Stimulated activated CD4-positive, alpha-beta T cell treated with anti-CD3 and anti-CD28 coated beads, Interleukin-4, amount 100 ng/mL, for 4 hours (primary cell): ENCODE results near the gene POC5.
"Not testable (repeated sequence)": the region's sequence is repeated elsewhere in the genome, so short reads cannot be mapped to it uniquely, and the experiment has no call there.

ENCODE experiments used
- DNase-seq, 2 experiments: peaks; one replicate each; pipeline ENCODE4 v3.0.0-alpha.2; 2020

The POC5 gene, protein sequence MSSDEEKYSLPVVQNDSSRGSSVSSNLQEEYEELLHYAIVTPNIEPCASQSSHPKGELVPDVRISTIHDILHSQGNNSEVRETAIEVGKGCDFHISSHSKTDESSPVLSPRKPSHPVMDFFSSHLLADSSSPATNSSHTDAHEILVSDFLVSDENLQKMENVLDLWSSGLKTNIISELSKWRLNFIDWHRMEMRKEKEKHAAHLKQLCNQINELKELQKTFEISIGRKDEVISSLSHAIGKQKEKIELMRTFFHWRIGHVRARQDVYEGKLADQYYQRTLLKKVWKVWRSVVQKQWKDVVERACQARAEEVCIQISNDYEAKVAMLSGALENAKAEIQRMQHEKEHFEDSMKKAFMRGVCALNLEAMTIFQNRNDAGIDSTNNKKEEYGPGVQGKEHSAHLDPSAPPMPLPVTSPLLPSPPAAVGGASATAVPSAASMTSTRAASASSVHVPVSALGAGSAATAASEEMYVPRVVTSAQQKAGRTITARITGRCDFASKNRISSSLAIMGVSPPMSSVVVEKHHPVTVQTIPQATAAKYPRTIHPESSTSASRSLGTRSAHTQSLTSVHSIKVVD

GRCh38 chr5:75717082-75717922, at the start of gene POC5:
Gene POC5, minus strand, starts transcription at chr5:75717437. Its CDS starts 4,500 bp downstream, at chr5:75712937.
- peak; percentile 97 to 98 for DNase-seq

- no peak for DNase-seq
Measured at GRCh38 chr5:75758116-75758515, 40.9 kb upstream of the POC5 start.

- no peak for DNase-seq
Measured at GRCh38 chr5:75756981-75757380, 39.7 kb upstream of the POC5 start.

- DNase-seq = no peak
Measured at GRCh38 chr5:75756211-75756610, 39.0 kb upstream of the POC5 start.

DNA sequence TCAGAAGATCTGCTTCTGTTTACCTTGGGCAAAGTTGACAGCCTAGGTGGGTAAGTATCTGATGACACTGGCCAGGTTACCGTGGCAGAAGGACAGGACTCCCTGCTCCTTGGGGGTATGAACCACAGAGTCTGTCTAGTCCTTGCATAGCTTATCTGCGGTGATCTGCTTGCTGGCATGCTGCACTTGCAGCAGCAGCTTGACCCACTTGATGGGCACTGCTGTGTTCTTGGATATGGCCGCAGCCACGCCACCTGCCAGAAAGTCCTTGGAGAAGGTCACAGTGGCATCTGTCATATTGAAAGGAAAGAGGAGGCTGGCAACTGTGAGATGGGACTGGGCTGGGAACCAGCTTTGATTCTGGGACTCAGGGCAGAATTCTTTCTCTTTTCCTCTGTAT, 35.9 kb upstream of the POC5 start:
- no peak for DNase-seq

DNA sequence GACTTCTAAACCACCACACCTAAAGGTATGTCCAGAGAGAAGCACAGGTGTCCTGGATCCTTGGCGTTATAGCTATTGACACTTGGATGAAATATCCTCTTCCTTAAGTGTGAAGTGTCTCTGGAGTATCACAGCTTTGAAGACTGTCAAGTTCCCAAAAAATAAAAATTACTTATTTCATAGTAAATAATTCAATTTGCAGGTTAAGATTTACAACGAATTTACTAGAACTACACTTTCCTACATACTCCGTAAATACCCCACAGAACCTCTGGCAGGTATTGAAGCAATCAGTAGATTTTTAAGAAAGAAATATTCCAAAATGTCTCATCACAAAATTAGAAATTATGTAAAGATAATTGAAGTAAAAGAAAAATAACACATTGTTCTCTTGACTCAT, 27.1 kb upstream of the POC5 start:
- no peak for DNase-seq

DNA sequence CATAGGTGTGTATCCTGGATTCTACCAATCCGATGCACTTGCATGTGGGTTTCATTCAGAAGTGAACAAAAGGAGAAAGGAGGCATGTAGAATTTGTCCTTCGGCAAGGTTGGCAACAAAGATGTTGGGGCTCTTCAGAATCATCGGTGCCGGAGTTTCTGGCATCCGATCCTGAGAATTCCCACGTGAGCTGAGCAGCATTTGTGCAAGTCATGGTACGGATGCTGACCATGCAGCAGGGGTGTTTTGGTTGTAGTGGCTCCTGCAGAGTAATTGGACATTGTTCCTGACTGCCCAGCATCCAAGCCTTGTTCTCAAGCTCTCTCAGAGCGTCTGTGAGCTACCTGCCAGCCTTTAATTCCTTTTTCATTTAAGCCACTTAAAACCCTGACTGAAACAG, 19.0 kb upstream of the POC5 start:
- no peak for DNase-seq

GRCh38 chr5:75734913-75735789, 17.9 kb upstream of the POC5 start:
- DNase-seq = no peak

DNA sequence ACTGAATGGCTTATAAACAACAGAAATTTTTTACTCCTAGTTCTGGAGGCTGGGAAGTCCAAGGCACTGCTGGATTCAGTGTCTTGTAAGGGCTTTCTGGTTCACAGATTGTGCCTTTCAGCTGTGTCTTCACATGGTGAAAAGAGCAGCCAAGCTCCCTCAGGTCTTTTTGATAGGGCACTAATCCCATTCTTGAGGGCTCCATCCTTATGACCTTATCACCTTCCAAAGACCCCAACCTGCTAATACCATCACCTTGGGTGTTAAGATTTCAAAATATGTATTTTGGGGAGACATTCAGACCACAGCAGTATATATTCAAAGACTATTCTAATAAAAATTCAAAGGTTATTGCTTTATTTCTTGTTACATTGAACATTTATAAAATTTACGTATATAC, 16.5 kb upstream of the POC5 start:
- no peak for DNase-seq

GRCh38 chr5:75731515-75731914, 14.3 kb upstream of the POC5 start:
- not testable (repeated sequence) for DNase-seq

DNA sequence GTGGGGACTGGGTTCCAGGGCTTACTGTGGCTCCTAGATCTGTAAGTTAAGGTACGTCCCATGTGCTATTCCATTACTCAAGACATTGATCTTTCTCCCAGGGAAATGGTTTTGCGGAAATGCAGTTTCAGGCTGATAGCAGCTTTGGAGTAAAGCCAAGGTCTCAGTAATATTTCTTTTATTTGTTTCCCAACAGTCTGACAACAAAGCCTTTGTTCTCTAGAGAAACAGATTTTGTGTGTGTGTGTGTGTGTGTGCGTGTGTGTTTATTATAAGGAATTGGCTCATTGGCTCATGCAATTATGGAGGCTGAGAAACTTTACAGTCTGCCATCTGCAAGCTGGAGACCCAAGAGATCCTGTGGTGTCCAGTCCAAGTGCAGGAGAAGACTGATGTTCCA, 12.1 kb upstream of the POC5 start:
- DNase-seq = no peak

DNA sequence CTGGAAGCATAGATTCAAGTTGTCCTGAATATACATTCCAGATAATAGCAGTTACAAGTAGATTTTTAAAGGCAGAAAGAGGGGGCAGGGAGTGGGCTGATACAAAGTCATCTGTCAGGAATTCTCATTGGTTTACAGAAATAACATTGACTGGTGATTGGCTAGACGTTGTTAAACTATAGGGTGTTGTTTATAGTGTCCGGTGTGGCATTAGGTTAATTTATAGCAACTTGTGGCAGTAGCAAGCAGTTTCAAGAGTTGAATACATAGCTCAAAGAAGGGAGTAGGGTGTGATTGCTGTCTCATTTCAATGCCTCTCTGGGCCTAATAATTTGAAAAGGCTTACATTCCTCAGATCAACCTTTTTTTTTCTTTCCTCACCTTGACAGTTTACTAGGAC, 10.7 kb upstream of the POC5 start:
- no peak for DNase-seq

DNA sequence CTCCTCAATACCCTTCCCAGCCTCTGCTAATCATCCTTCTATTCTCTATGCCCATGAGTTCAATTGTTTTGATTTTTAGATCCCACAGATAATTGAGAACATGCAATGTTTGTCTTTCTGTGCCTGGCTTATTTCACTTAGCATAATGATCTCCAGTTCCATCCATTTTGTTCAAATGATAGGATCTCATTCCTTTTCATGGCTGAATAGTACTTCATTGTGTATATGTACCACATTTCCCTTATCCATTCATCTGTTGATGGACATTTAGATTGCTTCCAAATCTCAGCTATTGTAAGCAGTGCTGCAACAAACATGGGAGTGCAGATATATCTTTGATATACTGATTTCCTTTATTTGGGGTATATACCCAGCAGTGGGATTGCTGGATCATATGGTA, 9.0 kb upstream of the POC5 start:
- not testable (repeated sequence) for DNase-seq

GRCh38 chr5:75723378-75723777, 6.1 kb upstream of the POC5 start:
- no peak for DNase-seq

GRCh38 chr5:75721573-75721972, 4.3 kb upstream of the POC5 start:
- no peak for DNase-seq

GRCh38 chr5:75720882-75721281, 3.6 kb upstream of the POC5 start:
- no peak for DNase-seq

DNA sequence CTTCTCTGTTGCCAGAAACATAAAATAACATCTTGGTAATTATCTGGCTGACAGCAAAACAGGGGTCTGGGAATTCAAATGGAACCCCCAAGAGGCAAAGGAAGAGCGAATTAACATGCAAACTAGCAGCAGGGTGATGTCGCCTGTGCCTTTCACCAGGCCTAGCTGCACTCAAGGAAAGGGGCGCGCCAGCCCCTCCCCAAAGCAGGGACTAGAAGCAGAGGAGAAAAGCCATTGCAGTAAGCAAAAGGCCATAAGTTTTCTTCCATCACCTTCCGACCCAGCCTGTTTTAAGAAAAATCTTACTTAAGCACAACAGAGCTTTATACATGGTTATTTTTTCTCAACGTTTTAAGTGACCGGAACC, 539 bp downstream of the POC5 start:
- peak in 1 of 2 experiments; percentile 5 for DNase-seq

DNA sequence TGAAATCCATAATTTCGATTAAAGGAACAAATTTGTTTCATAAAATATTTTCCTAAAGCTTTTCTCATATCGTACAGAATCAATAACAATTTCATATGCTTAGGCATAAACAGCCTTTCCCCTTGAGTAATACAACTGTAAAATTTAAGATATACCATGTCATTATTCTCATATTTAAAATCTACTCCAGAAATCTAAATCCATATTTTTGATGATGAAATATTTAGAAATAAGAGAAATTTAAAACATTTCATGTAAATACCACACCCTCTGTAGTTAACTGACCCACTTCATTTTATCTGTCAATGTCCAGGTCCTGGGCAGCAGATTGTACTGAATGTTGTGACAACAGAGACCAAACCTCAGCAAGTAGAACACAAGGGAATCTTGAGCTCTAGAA, 5.1 kb downstream of the POC5 start:
- DNase-seq = no peak

DNA sequence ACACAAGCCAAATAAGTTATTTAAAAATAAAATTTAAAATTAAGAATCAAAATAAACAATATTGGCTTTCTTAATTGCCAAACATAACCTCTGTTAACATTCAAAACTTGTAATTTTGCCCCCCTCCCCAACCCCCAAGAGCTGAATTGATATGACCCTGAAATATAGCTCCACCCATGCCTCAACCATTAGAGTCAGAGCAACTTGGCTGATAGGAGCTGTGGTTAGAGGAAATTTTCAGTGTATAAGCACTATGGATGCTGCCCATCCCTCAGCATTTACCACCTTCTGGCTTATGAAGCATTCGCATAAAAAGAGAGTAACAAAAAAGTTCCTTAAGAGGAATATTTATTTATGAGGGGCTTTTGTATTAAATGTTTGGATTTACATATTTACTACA, 6.1 kb downstream of the POC5 start:
- DNase-seq = no peak

- no peak for DNase-seq
Measured at GRCh38 chr5:75710637-75711036, 6.6 kb downstream of the POC5 start.

GRCh38 chr5:75707911-75708509, 9.2 kb downstream of the POC5 start:
- DNase-seq = no peak

DNA sequence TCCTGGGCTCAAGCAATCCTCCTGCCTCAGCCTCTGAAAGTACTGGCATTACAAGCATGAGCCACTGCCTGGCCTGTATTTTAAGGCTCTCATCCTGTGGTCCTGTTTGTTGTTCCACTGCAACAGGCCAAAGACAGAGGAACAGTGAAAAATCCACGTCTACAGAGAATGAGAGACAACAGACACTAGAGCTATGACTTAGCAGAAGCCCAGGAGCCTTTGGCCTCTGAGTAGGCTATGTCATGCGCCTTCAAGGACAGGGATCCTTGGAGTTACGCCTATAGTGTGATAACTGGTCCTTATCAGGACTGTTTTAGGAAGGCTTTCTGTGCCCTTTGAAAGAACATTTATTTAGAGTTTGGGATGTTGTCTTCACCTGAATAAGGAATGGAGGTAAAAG, 10.5 kb downstream of the POC5 start:
- DNase-seq = no peak
